ENCODE results near the gene NPFFR1. TPM values are rescaled to one million over a fixed set of nuclear protein-coding genes. Genes with fewer than 3 reads are reported as not detected.

NPFFR1 gene
- total and polyA plus RNA-seq, 4 donors, result under 0.01 TPM; not detected in 3

DNA sequence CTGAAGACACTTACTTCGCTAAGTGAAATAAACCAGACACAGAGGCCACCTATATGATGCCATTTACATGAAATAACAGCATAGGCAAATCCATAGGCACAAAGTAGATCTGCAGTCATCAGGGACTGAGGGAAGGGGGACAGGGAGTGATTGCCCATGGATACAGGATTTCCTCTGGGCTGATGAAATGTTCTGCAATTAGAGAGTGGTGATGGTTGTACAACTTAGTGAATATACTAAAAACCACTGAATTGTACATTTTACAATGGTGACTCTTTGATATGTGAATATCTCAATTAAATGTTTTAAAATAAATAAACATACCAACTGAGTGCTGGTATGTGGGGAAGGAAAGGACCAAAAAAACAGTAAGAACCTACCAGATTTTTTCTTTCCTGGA lies 70.9 kb downstream of the NPFFR1 start:
- Histone ChIP-seq H3K4me1 (ENCODE audit: control insufficient read depth in 4 of 4, insufficient read depth in 4 of 4, low read length in 3 of 4) (no peaks in the 10 kb centered on the region), H3K36me3 (ENCODE audit: control insufficient read depth in 4 of 4, insufficient read depth in 3 of 4, low read depth in 1 of 4, low read length in 3 of 4) (peaks cover 8 to 64% (median 43%) of the 10 kb centered on the region in 4 donors), H3K4me3 (ENCODE audit: low read depth in 1 of 3, low read length in 3 of 3) (no peak overlapping the region), H3K27me3 (ENCODE audit: control insufficient read depth in 4 of 4, insufficient read depth in 4 of 4, low read length in 3 of 4) (no peaks in the 10 kb centered on the region), H3K9ac (ENCODE audit: low read depth in 1 of 2, low read length in 2 of 2) (no peak overlapping the region), H3K9me3 (ENCODE audit: control insufficient read depth in 4 of 4, low read length in 3 of 4) (no peaks in the 10 kb centered on the region), H3K27ac (ENCODE audit: low read depth in 1 of 2, low read length in 2 of 2) (no peak overlapping the region)
- no peak for DNase-seq (ENCODE audit: low spot score)
- TF ChIP-seq SP1 (IDR thresholded peaks at IDR 0.05), result no peak
- TF ChIP-seq FOXA1 (IDR thresholded peaks at IDR 0.05), result no peak
- TF ChIP-seq YY1 (IDR thresholded peaks at IDR 0.05), result no peak
- no peak for TF ChIP-seq JUND (IDR thresholded peaks at IDR 0.05)
- TF ChIP-seq, protein P1, sequence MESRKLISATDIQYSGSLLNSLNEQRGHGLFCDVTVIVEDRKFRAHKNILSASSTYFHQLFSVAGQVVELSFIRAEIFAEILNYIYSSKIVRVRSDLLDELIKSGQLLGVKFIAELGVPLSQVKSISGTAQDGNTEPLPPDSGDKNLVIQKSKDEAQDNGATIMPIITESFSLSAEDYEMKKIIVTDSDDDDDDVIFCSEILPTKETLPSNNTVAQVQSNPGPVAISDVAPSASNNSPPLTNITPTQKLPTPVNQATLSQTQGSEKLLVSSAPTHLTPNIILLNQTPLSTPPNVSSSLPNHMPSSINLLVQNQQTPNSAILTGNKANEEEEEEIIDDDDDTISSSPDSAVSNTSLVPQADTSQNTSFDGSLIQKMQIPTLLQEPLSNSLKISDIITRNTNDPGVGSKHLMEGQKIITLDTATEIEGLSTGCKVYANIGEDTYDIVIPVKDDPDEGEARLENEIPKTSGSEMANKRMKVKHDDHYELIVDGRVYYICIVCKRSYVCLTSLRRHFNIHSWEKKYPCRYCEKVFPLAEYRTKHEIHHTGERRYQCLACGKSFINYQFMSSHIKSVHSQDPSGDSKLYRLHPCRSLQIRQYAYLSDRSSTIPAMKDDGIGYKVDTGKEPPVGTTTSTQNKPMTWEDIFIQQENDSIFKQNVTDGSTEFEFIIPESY (IDR thresholded peaks at IDR 0.05), result no peak
- TF ChIP-seq FOXA2 (IDR thresholded peaks at IDR 0.05), result no peak
- no peak for TF ChIP-seq RAD21 (IDR thresholded peaks at IDR 0.05)
- 100% methylated on average over 1 of the region's 1 CpG for WGBS

DNA sequence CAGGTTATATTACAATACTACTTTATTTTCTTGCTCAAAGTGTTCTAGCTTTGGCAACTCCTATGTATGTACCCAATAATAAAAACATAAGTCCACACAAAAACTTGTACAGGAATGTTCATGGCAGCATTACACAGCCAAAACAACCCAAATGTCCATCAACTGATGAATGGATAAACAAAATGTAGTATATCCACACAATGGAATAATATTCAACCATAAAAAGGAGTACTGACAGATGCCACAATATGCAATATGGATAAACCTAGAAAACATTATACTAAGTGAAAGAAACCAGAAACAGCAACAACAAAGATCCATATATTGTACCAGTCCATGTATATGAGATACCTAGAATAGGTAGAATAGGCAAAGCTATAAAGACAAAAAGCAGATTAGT lies 71.5 kb downstream of the NPFFR1 start:
- peaks cover 10 to 60% (median 42%) of the 10 kb centered on the region in 4 donors for H3K36me3 ChIP-seq (ENCODE audit: control insufficient read depth in 4 of 4, insufficient read depth in 3 of 4, low read depth in 1 of 4, low read length in 3 of 4)
- no peak for DNase-seq (ENCODE audit: low spot score)

More for the DNA sequence above, 71.5 kb downstream of the NPFFR1 start:
- TF ChIP-seq GABPA (IDR thresholded peaks at IDR 0.05 in 1 of 2, conservative IDR thresholded peaks at IDR 0.05 in 1 of 2) (no peak), FOXA2 (IDR thresholded peaks at IDR 0.05) (no peak), HNF4A (conservative IDR thresholded peaks at IDR 0.05) (no peak), FOXA1 (IDR thresholded peaks at IDR 0.05) (no peak), EGR1 (IDR thresholded peaks at IDR 0.05; ENCODE audit: low read depth in 2 of 2) (no peak), RXRA (IDR thresholded peaks at IDR 0.05) (no peak), SP1 (IDR thresholded peaks at IDR 0.05) (no peak)
- TF ChIP-seq, protein P2, sequence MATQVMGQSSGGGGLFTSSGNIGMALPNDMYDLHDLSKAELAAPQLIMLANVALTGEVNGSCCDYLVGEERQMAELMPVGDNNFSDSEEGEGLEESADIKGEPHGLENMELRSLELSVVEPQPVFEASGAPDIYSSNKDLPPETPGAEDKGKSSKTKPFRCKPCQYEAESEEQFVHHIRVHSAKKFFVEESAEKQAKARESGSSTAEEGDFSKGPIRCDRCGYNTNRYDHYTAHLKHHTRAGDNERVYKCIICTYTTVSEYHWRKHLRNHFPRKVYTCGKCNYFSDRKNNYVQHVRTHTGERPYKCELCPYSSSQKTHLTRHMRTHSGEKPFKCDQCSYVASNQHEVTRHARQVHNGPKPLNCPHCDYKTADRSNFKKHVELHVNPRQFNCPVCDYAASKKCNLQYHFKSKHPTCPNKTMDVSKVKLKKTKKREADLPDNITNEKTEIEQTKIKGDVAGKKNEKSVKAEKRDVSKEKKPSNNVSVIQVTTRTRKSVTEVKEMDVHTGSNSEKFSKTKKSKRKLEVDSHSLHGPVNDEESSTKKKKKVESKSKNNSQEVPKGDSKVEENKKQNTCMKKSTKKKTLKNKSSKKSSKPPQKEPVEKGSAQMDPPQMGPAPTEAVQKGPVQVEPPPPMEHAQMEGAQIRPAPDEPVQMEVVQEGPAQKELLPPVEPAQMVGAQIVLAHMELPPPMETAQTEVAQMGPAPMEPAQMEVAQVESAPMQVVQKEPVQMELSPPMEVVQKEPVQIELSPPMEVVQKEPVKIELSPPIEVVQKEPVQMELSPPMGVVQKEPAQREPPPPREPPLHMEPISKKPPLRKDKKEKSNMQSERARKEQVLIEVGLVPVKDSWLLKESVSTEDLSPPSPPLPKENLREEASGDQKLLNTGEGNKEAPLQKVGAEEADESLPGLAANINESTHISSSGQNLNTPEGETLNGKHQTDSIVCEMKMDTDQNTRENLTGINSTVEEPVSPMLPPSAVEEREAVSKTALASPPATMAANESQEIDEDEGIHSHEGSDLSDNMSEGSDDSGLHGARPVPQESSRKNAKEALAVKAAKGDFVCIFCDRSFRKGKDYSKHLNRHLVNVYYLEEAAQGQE (IDR thresholded peaks at IDR 0.05), result no peak
- TF ChIP-seq, protein P3, sequence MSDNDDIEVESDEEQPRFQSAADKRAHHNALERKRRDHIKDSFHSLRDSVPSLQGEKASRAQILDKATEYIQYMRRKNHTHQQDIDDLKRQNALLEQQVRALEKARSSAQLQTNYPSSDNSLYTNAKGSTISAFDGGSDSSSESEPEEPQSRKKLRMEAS (IDR thresholded peaks at IDR 0.05), result no peak
- TF ChIP-seq, protein P4, sequence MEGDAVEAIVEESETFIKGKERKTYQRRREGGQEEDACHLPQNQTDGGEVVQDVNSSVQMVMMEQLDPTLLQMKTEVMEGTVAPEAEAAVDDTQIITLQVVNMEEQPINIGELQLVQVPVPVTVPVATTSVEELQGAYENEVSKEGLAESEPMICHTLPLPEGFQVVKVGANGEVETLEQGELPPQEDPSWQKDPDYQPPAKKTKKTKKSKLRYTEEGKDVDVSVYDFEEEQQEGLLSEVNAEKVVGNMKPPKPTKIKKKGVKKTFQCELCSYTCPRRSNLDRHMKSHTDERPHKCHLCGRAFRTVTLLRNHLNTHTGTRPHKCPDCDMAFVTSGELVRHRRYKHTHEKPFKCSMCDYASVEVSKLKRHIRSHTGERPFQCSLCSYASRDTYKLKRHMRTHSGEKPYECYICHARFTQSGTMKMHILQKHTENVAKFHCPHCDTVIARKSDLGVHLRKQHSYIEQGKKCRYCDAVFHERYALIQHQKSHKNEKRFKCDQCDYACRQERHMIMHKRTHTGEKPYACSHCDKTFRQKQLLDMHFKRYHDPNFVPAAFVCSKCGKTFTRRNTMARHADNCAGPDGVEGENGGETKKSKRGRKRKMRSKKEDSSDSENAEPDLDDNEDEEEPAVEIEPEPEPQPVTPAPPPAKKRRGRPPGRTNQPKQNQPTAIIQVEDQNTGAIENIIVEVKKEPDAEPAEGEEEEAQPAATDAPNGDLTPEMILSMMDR (IDR thresholded peaks at IDR 0.05; ENCODE audit: low read depth, low read length, missing input control), result no peak
- Histone ChIP-seq H3K4me3 (ENCODE audit: low read depth in 1 of 3, low read length in 3 of 3) (no peak overlapping the region), H3K27me3 (ENCODE audit: control insufficient read depth in 4 of 4, insufficient read depth in 4 of 4, low read length in 3 of 4) (no peaks in the 10 kb centered on the region), H3K9me3 (ENCODE audit: control insufficient read depth in 4 of 4, low read length in 3 of 4) (no peaks in the 10 kb centered on the region), H3K4me1 (ENCODE audit: control insufficient read depth in 4 of 4, insufficient read depth in 4 of 4, low read length in 3 of 4) (no peaks in the 10 kb centered on the region), H3K9ac (ENCODE audit: low read depth in 1 of 2, low read length in 2 of 2) (no peak overlapping the region), H3K27ac (ENCODE audit: low read depth in 1 of 2, low read length in 2 of 2) (no peak overlapping the region)
